MM.1S (cell line): ENCODE measurements around the gene TEKT3.

ENCODE experiments used
- EZH2phosphoT487 ChIP-seq: fragments of 300-600 bp; sonication (generic); IDR thresholded peaks from 2 replicates; pipeline ENCODE4 v1.6.1; 2018; ENCODE audit warnings: antibody characterized with exemption, low read length
- TF ChIP-seq, protein P1 (sequence below): fragments of 300-600 bp; sonication (generic); IDR thresholded peaks from 2 replicates; pipeline ENCODE4 v1.5.1; 2016; ENCODE audit warnings: antibody characterized with exemption, low read length, mixed read lengths

DNA sequence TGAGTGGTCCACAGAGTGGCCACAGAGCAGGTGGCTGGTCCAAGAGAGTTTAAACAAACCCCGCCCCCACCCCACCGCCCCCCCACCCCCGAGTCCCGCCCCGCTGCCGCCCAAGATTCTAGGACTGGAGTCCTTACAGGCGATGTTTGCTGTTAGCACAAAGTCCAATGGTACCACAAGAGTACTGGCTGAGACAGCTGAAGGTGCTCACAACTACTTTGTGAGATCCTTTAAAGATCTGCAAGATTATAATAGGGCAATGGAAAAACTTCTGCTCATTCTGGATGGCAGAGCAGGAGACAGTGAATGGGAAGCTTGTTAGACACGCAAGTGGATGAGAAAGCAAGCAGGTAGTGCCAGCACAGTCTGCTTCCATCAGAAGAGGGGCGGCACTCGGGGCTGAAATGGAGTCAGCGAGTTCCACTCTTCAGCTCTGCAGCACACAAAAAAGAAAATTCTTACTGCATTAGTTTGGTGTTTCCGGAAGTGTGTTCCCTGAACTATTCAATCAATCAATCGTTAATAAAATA is 4.7 kb upstream of the TEKT3 start:
- TF ChIP-seq, protein P1, sequence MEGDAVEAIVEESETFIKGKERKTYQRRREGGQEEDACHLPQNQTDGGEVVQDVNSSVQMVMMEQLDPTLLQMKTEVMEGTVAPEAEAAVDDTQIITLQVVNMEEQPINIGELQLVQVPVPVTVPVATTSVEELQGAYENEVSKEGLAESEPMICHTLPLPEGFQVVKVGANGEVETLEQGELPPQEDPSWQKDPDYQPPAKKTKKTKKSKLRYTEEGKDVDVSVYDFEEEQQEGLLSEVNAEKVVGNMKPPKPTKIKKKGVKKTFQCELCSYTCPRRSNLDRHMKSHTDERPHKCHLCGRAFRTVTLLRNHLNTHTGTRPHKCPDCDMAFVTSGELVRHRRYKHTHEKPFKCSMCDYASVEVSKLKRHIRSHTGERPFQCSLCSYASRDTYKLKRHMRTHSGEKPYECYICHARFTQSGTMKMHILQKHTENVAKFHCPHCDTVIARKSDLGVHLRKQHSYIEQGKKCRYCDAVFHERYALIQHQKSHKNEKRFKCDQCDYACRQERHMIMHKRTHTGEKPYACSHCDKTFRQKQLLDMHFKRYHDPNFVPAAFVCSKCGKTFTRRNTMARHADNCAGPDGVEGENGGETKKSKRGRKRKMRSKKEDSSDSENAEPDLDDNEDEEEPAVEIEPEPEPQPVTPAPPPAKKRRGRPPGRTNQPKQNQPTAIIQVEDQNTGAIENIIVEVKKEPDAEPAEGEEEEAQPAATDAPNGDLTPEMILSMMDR: no peak
- no peak for TF ChIP-seq EZH2phosphoT487
